ENCODE results near the gene PPP3CA.

PPP3CA gene

DNA sequence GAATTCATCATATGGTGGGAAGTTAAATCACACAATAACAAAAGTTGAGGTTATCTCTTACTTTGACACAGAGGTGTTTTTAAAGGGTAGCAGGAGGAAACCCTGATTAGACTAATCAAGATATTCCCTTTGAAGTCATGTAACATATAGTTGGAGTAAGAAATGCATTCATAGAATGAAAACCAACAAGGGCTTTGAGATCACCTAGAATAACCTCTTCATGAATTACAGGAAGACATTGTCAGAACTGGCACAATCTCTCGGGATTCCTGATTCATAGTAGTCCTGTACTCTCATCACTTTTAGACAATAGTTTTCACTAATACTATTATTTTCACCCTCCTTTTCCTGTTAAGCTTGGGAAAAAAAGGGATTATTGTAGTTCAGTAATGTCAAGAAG is 170.2 kb downstream of the PPP3CA start:
- DNase-seq (ENCODE audit: low read depth in 2 of 2), result no peak

GRCh38 chr4:101175896-101176676 is 171.2 kb downstream of the PPP3CA start:
- DNase-seq (ENCODE audit: low read depth in 2 of 2), result no peak

DNA sequence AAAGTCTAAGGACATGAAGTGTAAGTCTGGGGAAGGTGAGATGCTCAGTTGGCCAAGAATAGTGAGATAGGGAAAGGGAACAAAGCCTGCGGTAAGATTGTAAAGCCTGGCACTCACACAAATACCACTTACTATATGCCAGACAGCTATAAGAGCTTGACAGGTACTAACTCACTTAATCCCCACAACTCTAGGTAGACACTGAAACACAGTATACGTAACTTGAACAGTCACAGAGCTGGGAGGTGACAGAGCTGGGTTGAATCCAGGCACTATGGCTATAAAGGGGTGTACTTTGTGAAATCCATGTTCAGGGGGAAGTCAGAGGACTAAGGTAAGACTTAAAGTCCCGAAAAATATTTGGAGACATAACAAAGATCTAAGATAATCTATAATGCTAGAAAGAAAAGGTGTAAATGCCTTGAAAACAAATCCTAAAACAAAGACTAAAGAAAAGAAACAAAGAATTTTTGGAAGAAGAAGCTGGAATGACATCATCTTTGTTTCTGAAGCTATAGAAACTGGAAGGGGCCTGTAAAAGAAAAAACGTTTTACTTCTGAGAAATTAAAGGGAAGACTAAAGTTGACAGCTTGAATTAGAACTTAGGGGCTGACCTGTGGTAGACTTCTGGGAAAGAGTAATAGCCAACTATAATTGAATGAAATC is 172.5 kb downstream of the PPP3CA start:
- no peak for DNase-seq (ENCODE audit: low read depth in 2 of 2)

- DNase-seq (ENCODE audit: low read depth in 2 of 2), result no peak
Measured at GRCh38 chr4:101172369-101172768, 175.0 kb downstream of the PPP3CA start.

GRCh38 chr4:101171747-101172146 is 175.6 kb downstream of the PPP3CA start:
- no peak for DNase-seq (ENCODE audit: low read depth in 2 of 2)

GRCh38 chr4:101169044-101170014 is 178.0 kb downstream of the PPP3CA start:
- no peak for DNase-seq (ENCODE audit: low read depth in 2 of 2)

DNA sequence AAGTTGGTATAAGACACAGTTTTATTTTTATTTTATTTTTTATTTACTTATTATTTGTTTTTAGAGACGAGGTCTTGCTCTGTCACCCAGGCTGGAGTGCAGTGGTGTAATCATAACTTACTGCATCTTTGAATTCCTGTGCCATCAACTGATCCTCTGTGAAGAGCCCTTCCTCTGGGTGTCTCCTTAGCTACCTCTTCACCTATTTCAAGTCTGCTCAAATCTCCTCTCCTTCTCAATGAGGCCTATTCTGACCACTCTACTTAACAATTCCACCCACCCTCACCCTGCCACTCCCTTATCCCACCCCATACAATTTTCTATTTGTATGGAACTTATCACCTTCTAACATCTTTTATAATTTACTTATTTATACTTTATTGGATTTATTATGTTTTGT is 183.4 kb downstream of the PPP3CA start:
- no peak for DNase-seq (ENCODE audit: low read depth in 2 of 2)

DNA sequence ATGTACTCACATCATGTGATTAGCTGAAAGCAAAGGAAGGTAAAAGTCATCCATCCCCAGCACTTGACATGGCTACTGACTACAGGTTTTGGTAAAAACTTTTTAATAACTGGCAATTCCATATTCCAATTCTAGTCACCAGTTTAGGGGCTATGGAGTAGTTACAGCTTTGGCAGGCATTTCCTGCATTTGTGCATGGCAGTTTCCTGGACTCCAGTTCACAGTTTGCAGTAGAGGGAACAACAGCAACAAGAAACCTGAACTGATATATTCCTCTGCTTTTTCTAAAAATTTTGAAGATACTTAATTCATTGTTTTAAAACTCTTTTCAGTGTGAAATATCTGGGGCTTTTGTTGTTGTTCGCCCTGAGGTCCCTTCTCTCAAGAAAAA is 184.3 kb downstream of the PPP3CA start:
- DNase-seq (ENCODE audit: low read depth in 2 of 2), result no peak

DNA sequence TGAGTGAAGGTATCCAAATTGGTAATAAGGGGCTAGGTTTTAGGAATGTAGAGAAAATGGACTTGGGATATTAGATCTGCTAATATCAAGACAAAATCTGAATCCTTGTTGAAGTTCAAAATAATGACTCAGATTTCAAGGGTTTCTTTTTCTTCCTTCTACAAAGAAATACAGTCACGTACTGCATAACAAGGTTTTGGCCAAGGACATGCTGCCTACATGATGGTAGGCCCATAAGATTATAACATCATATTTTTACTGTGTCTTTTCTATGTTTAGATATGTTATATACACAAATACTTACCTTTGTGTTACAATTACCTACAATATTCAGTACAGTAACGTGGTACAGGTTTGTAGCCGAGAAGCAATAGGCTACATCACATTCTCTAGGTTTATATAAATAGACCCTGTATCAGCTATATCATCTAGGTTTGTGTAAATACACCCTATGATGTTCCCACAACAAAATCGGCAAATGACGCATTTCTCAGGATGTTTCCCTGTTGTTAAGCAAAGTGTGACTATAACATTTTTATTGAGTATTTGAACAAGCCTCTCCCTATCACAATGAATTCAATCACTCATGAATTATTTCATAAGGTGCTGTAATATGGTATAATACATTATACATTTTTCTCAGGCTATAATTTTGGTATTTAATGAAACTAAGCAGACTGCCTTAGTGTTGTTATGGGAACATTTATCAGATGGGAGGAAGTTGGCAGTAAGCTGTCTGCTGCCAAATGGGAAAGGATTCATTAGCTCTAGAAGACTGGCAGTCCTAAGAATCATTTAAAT is 186.3 kb downstream of the PPP3CA start:
- no peak for DNase-seq (ENCODE audit: low read depth in 2 of 2)

- no peak for DNase-seq (ENCODE audit: low read depth in 2 of 2)
Measured at GRCh38 chr4:101158507-101158906, 188.8 kb downstream of the PPP3CA start.

DNA sequence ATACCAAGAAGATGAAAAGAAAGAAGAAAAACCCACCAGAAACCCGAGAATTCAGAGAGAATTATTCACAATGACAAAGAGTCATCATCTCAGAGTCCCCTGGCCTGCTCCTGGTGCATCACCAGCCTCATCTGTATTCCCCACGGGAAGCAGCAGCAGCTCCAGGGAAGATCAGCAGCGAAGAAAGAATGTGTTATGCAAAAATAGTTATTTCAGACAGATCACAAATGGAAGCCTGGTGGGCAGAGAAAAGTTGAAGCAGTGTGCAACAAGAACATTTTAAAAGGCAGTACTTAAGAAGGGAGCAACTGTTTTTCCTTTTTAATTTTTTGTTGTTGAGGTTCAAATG is 189.2 kb downstream of the PPP3CA start:
- DNase-seq (ENCODE audit: low read depth in 2 of 2), result no peak

DNA sequence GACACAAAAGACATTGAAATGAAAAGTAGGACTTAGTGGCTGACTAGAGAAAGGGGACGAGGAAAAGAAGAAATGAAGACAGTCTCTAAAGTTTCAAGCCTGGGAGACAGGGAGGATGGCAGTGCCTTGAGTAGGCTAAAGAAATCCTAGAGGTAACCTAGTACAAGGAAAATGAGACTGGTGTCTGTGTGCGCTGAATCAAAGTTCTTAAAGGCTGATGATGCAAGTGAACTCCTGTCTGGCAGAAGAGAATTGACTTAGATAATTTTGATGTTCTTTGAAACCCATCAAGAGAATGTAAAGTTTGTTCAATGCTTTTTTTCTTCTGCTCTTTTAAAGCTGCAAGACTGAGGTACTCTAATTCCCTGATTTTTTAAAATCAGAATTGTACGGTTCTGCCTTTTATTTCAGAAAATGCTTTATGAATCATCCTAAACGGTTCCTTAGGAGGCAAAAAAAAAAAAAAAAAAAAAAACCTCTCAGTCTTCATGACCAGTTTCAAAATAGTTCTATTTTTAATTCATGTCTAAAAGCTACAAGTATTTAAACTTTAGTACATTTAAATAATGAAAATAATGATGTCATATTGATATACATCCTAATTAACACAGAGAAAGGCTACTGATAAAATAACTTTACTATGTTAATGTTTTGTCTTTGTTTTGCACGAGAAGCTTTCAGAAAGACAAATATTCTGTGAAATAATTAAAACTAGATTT is 189.8 kb downstream of the PPP3CA start:
- no peak for DNase-seq (ENCODE audit: low read depth in 2 of 2)

GRCh38 chr4:101156619-101157310 is 190.6 kb downstream of the PPP3CA start:
- no peak for DNase-seq (ENCODE audit: low read depth in 2 of 2)

- no peak for DNase-seq (ENCODE audit: low read depth in 2 of 2)
Measured at GRCh38 chr4:101155945-101156344, 191.4 kb downstream of the PPP3CA start.

GRCh38 chr4:101155368-101155767 is 192.0 kb downstream of the PPP3CA start:
- DNase-seq (ENCODE audit: low read depth in 2 of 2), result no peak

DNA sequence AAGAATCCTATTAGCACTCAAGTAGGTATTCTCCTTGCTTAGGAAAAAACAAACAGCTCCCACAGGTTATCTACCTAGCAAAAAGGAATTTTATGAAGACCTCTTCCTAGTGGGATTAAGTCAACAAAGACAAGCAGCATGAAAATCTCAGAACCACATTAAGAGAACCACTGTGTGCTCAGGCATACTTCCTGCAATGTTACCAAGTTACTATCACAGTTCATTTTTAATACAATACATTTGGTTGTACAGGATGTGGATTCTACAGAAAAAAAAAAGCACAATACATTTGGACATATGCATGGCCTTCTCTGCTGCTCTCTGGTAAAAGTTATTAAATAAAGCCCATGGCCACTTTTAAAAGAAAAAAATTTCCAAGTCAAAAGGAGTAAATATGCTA is 193.7 kb downstream of the PPP3CA start:
- no peak for DNase-seq (ENCODE audit: low read depth in 2 of 2)

- no peak for DNase-seq (ENCODE audit: low read depth in 2 of 2)
Measured at GRCh38 chr4:101152521-101152920, 194.8 kb downstream of the PPP3CA start.

DNA sequence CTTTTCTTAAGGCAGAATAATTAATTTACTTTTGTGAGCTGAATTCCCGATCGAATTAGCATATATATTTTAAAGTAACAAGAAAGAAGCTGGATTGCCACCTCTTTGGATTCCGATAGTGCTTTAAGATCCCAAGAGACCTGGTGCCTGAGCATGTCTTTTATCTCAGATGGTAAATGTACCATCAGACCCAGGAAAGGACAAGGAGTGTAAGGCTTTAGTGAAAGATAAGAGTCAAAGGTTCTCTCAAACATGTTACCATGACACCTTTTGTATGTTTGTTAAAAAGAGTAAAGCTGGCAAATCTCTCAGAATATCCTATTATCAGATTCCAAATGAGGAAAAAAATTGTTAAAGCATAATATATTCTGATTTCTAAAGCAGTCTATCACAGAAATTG is 198.8 kb downstream of the PPP3CA start:
- DNase-seq (ENCODE audit: low read depth in 2 of 2), result no peak

GRCh38 chr4:101147283-101147682 is 200.0 kb downstream of the PPP3CA start:
- DNase-seq (ENCODE audit: low read depth in 2 of 2), result no peak

GRCh38 chr4:101145021-101145420 is 202.3 kb downstream of the PPP3CA start:
- DNase-seq (ENCODE audit: low read depth in 2 of 2), result no peak
